NCI-H2081 treated with DMSO at 0.1 percent for 48 hours (cell line): Measurements from ENCODE around the gene MIF.
A peak's percentile ranks its signal among the peaks of the same experiment; 100 is the strongest.
"Not testable (repeated sequence)": the region's sequence is repeated elsewhere in the genome, so short reads cannot be mapped to it uniquely, and the experiment has no call there.

Experiments
- DNase-seq: peaks from one replicate; lab custom pipeline; 2025; lab: John Stamatoyannopoulos, UW

The MIF gene

GRCh38 chr22:23893945-23894709 lies at the start of gene MIF:
TSS of gene MIF (plus strand) at chr22:23894383. CDS start at chr22:23894475, 92 bp downstream.
- DNase-seq = peak; percentile 45

GRCh38 chr22:23844739-23845202 lies 49.4 kb upstream of the MIF start:
- no peak for DNase-seq

- DNase-seq = no peak
Observed at GRCh38 chr22:23845265-23846080, 48.7 kb upstream of the MIF start.

- DNase-seq = no peak
Observed at GRCh38 chr22:23846081-23846469, 48.1 kb upstream of the MIF start.

GRCh38 chr22:23847310-23847920 lies 46.8 kb upstream of the MIF start:
- no peak for DNase-seq

GRCh38 chr22:23847991-23848864 lies 46.0 kb upstream of the MIF start:
- no peak for DNase-seq

- DNase-seq = peak; percentile 39
Observed at GRCh38 chr22:23849009-23850006, 44.9 kb upstream of the MIF start.

GRCh38 chr22:23850136-23850611 lies 44.0 kb upstream of the MIF start:
- DNase-seq = no peak

- DNase-seq = no peak
Observed at GRCh38 chr22:23856721-23857605, 37.2 kb upstream of the MIF start.

GRCh38 chr22:23857606-23858483 lies 36.3 kb upstream of the MIF start, which contains the start of gene SLC2A11:
TSS of gene SLC2A11 (plus strand) at chr22:23857875. CDS start at chr22:23858000, 125 bp downstream.
- peak; percentile 73 for DNase-seq

GRCh38 chr22:23858484-23858815 lies 35.7 kb upstream of the MIF start:
- no peak for DNase-seq

- DNase-seq = no peak
Observed at GRCh38 chr22:23859201-23859600, 35.0 kb upstream of the MIF start.

- DNase-seq = not testable (repeated sequence)
Observed at GRCh38 chr22:23860187-23860586, 34.0 kb upstream of the MIF start.

GRCh38 chr22:23862103-23862502 lies 32.1 kb upstream of the MIF start:
- peak; percentile 11 for DNase-seq

- DNase-seq = not testable (repeated sequence)
Observed at GRCh38 chr22:23864499-23865154, 29.6 kb upstream of the MIF start.

GRCh38 chr22:23868580-23868979 lies 25.6 kb upstream of the MIF start:
- no peak for DNase-seq

- DNase-seq = no peak
Observed at GRCh38 chr22:23874871-23875270, 19.3 kb upstream of the MIF start.

GRCh38 chr22:23875801-23876200 lies 18.4 kb upstream of the MIF start:
- no peak for DNase-seq
